KMS-11 (cell line): ENCODE results near the gene DTHD1.

Experiments
- H2AFZ ChIP-seq: fragments of 200-600 bp; sonication (generic); 2 replicates; pipeline ENCODE4 v1.6.1; 2016; ENCODE audit warnings: antibody characterized with exemption, mixed run types, low read depth
- H3K27ac ChIP-seq: fragments of 200-600 bp; sonication (generic); 2 replicates; pipeline ENCODE4 v1.6.1; 2016; ENCODE audit warnings: mild to moderate bottlenecking, mixed run types
- H3K27me3 ChIP-seq: fragments of 200-600 bp; sonication (generic); 2 replicates; pipeline ENCODE4 v1.6.1; 2017; ENCODE audit warnings: mild to moderate bottlenecking, low read depth, mixed run types, moderate library complexity; ENCODE audit not compliant: insufficient read depth
- H3K36me3 ChIP-seq: fragments of 200-600 bp; sonication (generic); 2 replicates; pipeline ENCODE4 v1.6.1; 2017; ENCODE audit warnings: mild to moderate bottlenecking, mixed run types; ENCODE audit not compliant: insufficient read depth
- H3K4me1 ChIP-seq: fragments of 200-600 bp; sonication (generic); 2 replicates; pipeline ENCODE4 v1.6.1; 2016; ENCODE audit warnings: mild to moderate bottlenecking, low read depth, mixed run types; ENCODE audit not compliant: poor library complexity, severe bottlenecking
- H3K4me2 ChIP-seq: fragments of 200-600 bp; sonication (generic); 2 replicates; pipeline ENCODE4 v1.7.0; 2016; ENCODE audit warnings: mild to moderate bottlenecking, mixed run types
- H3K4me3 ChIP-seq: fragments of 200-600 bp; sonication (generic); IDR thresholded peaks from 2 replicates; pipeline ENCODE4 v1.6.1; 2017; ENCODE audit warnings: low read depth, low read length, mixed read lengths; ENCODE audit not compliant: insufficient read depth
- H3K79me2 ChIP-seq: fragments of 200-600 bp; sonication (generic); 2 replicates; pipeline ENCODE4 v1.6.1; 2016; ENCODE audit warnings: low read depth, mixed run types; ENCODE audit not compliant: insufficient read depth
- H3K9ac ChIP-seq: fragments of 200-600 bp; sonication (generic); 2 replicates; pipeline ENCODE4 v1.6.1; 2016; ENCODE audit warnings: mild to moderate bottlenecking, mixed run types
- H4K20me1 ChIP-seq: fragments of 200-600 bp; sonication (generic); 2 replicates; pipeline ENCODE4 v1.6.1; 2016; ENCODE audit warnings: mild to moderate bottlenecking, mixed run types; ENCODE audit not compliant: insufficient read depth
- CTCF ChIP-seq: fragments of 200-600 bp; sonication (generic); conservative IDR thresholded peaks from 2 replicates; pipeline ENCODE4 v1.6.1; 2017; ENCODE audit warnings: low read depth, mild to moderate bottlenecking, antibody characterized with exemption, low read length, moderate library complexity, mixed read lengths

DTHD1 gene

GRCh38 chr4:36290641-36291040 is 9.2 kb downstream of the DTHD1 start:
- TF ChIP-seq CTCF, result no peak
- no peaks in the 10 kb centered on the region for H3K79me2 ChIP-seq
- H3K4me2 ChIP-seq, result no peak overlapping the region
- H3K36me3 ChIP-seq, result no peaks in the 10 kb centered on the region
- no peaks in the 10 kb centered on the region for H3K27me3 ChIP-seq
- H4K20me1 ChIP-seq, result no peaks in the 10 kb centered on the region
- no peak overlapping the region for H3K9ac ChIP-seq
- H3K4me3 ChIP-seq, result no peak overlapping the region
- no peaks in the 10 kb centered on the region for H3K4me1 ChIP-seq
- no peak overlapping the region for H2AFZ ChIP-seq
- no peak overlapping the region for H3K27ac ChIP-seq

DNA sequence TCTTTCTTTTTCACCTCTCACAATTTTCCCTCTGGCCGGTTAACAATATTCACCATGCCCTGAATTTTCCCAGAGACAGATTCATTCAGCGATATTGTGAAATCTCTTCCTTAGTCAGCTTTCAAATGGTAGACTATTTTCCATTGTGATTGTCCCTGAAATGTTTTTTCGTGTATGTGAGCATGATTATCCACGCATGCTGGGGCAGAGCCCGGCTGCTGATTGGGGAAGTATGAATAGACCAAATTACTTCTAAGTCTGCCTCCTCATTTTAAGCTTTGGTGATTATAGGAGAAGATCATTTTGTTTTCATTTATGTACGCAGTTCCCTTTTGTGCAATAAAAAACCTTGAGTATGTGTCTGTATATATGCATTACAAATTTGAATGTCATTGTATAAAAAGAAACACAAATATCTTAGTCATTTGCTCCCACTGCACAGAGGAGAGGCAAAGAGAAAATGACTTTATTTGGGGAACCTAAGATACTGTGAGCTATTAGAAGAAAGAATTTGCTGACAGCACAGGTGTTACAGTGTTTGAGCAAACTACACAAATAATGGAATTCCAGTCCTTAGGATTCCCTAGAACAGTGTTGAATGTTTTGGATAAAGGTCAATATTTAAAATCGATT is 11.3 kb downstream of the DTHD1 start:
- no peak overlapping the region for H3K4me2 ChIP-seq
- no peak overlapping the region for H3K4me3 ChIP-seq
- H2AFZ ChIP-seq, result no peak overlapping the region
- no peaks in the 10 kb centered on the region for H4K20me1 ChIP-seq
- H3K4me1 ChIP-seq, result no peaks in the 10 kb centered on the region
- H3K79me2 ChIP-seq, result no peaks in the 10 kb centered on the region
- H3K27ac ChIP-seq, result no peak overlapping the region
- no peak for TF ChIP-seq CTCF
- no peak overlapping the region for H3K9ac ChIP-seq
- H3K36me3 ChIP-seq, result no peaks in the 10 kb centered on the region
- H3K27me3 ChIP-seq, result no peaks in the 10 kb centered on the region

DNA sequence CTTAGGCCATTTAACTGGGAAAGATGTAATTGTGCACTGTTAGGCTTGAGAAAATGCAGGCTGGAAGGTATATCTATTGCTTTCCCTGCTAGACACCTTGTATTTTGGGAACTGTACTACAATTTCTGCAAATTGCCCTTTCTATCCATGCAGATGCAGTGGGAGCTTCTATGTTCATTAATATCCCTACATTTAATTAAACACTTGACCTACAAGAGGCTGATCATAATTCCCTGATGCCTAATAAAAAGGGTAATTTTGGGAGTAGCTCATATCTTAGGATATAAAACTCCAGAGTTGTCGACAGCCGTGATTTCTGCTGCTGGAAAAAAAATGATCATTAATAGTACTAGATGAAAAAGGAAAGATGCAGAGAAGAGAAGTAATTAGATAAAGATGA is 19.7 kb downstream of the DTHD1 start:
- Histone ChIP-seq H3K4me2 (no peak overlapping the region), H3K4me1 (no peaks in the 10 kb centered on the region), H3K27me3 (no peaks in the 10 kb centered on the region), H3K4me3 (no peak overlapping the region), H4K20me1 (no peaks in the 10 kb centered on the region), H2AFZ (no peak overlapping the region), H3K9ac (no peak overlapping the region), H3K79me2 (no peaks in the 10 kb centered on the region), H3K27ac (no peak overlapping the region), H3K36me3 (no peaks in the 10 kb centered on the region)
- no peak for TF ChIP-seq CTCF

DNA sequence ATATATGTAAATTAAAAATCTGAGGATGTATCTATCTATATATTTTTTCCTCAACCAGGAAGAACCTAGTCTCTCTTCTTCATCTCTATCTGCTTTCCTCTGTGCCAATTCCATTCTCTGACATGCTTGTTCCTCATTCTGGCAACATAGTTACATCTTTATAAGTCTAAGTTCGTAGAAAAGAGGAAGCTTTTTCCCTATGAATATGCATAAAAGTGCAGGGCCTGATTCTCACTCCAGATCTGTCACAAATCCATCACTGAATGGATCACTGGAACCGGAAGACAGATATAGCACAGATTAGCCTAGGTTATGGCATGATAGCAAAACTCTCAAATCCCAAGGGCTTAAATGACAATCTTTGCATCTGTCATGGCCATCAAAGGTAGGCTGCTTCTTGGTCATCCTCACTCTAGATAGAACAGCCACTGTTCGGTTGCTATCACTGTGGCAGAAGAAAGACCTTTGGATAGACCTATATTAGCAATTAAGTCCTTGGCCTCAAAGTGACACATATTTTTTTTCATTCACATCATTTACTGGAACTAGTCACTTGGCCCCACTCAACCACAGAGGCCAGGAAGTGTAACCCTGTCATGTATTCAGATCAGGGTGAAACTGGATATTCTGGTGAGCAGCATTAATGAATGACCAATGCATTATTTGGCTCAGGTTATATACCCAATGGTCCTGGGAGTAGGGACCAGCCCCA is 22.2 kb downstream of the DTHD1 start:
- Histone ChIP-seq H3K9ac (no peak overlapping the region), H3K27me3 (no peaks in the 10 kb centered on the region), H3K79me2 (no peaks in the 10 kb centered on the region), H3K4me2 (no peak overlapping the region), H3K4me3 (no peak overlapping the region), H3K27ac (no peak overlapping the region), H2AFZ (no peak overlapping the region), H3K36me3 (no peaks in the 10 kb centered on the region), H4K20me1 (no peaks in the 10 kb centered on the region), H3K4me1 (no peaks in the 10 kb centered on the region)
- no peak for TF ChIP-seq CTCF
